Amniotic epithelial cell (primary cell): ENCODE data around the gene PTRHD1.
A peak's percentile ranks its signal among the peaks of the same experiment; 100 is the strongest.
"Not testable (repeated sequence)": the region's sequence is repeated elsewhere in the genome, so short reads cannot be mapped to it uniquely, and the experiment has no call there.

Experiments used
- DNase-seq: peaks from one replicate; pipeline ENCODE4 v3.0.0-alpha.2; 2010; ENCODE audit warnings: low read depth

PTRHD1 gene

DNA sequence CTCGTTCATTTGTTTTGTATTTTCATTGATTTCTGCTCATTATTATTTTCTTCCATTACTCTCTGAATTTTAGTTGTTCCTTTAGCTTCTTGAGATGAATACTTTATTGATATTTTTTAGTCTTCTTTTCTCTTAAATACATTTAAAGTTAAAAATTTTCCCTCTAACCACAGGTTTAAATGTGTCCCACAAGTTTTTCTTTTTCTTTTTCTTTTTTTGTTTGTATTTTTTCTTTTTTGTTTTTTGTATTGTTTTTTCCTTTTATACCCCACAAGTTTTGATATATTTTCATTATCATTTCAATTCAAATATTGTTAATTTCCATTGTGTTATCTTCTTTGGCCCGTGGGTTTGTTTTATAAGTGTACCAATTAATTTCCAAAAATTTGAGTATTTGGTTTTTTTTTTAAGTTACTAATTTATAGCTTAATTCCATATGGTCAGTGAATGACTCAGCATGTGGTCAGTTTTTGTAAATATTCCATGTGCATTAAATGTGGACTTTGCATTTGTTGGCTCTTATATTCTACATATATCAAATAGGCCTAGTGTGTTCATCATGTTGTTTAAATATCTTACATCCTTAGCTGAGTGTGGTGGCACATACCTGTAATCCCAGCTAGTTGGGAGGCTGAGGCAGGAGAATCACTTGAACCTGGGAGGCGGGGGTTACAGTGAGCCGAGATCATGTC, 16.3 kb upstream of the PTRHD1 start:
- DNase-seq = no peak

DNA sequence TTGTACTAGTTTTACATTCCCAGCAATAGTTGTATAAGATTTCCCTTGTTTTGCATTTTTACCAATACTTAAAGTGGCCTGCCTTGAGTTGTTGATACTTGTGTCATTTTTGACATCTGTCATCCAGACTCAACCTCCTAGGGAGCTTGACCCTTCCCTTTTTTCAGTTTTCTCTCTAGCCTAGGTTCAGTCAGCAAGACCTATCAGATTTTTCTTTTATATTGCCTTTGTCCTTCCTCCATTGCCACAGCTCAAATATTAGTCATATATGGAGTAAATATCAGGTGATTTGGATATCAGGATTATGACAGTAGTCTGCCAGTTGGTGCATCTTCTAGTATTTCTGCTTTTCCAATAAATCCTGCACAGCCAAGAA, 13.5 kb upstream of the PTRHD1 start:
- DNase-seq = no peak

DNA sequence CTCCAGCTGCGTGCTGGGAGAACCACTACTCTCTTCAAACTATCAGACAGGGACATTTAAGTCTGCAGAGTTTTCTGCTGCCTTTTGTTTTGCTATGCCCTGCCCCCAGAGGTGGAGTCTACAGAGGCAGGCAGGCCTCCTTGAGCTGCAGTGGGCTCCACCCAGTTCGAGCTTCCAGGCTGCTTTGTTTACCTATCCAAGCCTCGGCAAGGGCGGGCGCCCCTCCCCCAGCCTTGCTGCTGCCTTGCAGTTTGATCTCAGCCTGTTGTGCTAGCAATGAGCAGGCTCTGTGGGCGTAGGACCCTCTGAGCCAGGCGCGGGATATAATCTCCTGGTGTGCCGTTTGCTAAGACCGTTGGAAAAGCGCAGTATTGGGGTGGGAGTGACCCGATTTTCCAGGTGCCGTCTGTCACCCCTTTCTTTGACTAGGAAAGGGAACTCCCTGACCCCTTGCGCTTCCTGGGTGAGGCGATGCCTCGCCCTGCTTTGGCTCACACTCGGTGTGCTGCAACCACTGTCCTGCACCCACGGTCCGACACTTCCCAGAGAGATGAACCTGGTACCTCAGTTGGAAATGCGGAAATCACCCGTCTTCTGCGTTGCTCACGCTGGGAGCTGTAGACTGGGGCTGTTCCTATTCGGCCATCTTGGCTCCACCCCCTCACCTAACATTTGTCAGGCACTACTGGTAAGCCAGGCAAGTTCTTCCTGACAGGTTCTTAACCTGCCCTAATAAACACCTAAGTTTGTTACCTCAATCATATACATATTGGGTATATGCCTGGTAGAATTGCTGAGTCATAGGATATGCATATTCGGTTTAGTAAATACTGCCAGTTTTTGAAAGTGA, 12.8 kb upstream of the PTRHD1 start:
- DNase-seq = not testable (repeated sequence)

DNA sequence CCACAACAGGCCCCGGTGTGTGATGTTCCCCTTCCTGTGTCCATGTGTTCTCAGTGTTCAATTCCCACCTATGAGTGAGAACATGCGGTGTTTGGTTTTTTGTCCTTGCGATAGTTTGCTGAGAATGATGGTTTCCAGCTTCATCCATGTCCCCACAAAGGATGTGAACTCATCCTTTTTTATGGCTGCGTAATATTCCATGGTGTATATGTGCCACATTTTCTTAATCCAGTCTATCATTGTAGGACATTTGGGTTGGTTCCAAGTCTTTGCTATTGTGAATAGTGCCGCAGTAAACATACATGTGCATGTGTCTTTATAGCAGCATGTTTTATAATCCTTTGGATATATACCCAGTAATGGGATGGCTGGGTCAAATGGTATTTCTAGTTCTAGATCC, 7.3 kb upstream of the PTRHD1 start:
- not testable (repeated sequence) for DNase-seq

DNA sequence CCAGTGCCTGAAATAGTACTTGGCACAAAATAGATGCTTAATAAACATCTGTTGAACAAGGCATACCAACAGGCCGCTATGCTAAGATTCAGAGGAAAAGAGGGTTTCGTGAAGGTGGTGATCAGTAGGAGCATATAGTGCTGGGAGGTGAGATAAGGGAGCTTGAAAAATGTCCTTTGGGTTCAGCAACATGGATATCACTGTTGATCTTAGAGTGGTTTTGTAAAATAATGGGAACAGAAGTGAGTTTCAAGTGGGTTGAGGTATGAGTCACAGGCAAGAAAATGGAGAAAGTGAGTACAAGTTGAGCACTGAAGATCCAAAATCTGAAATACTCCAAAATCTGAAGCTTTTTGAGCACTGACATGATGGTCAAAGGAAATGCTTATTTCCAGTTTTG, 4.5 kb upstream of the PTRHD1 start:
- no peak for DNase-seq

DNA sequence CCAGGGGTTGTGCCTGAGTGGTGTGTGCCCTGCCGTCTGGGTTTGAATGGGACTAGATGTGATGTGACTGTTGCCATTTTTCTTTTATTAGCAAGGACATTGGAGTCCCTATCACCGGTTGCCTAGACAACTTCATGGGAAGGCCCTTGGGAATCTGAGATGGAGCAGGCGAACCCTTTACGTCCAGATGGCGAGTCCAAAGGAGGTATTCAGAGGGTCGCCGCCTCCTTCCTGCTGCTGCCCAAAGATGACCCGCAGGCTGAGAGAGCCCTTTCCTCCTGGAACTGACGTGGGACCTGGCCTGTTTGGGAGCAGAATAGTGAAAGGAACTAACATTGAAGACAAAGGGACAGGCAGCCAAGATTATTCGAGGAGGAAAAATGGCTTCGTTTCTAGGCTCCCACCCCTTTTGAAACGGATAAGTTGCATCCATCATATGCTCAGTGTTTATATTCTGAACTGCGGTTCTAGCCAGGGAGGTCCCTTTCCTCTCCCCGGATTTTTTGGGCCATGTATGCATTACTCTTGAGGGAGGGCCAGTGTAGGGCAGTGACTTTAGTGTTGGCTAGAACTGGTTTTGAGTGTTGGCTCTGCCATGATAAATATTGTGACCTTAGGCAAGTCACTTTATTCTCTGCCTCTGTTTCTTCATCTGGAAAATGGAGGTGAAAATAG, 707 bp upstream of the PTRHD1 start:
- DNase-seq = no peak

DNA sequence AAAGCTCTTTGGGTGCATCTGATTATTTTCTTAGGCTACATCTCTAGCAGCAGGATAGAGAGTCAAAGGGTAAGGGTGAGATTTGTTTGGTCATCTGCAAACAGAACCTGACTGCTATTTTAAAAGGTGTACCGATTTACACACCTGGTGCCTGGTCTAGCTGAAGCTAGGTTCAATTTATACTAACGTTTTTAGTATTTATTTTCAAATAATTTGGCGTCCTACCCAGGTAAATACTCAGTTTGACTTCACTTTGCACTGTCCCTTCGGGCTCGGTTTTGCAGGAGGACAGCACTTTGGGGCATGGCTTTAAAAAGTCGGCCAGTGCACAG, 683 bp downstream of the PTRHD1 start:
- DNase-seq = no peak

DNA sequence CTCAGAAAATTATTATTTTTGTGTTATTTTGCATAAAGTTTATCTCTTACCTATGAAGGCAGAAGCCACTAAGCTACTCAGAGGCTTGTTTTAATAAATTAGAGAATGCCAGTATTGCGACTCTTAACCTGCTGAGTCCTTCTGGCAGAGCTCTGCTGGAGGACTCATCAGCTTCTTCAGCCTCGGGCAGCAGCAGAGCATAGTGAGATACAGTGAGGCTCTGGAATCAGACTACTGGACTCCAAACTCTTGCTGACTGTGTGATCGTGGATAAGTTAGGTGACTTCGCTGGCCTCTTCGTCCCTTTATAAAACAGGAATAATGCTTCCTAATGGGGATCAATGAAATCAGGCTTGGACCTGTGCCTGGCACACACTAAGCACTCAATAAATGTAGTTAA, 1.7 kb downstream of the PTRHD1 start:
- DNase-seq = no peak

DNA sequence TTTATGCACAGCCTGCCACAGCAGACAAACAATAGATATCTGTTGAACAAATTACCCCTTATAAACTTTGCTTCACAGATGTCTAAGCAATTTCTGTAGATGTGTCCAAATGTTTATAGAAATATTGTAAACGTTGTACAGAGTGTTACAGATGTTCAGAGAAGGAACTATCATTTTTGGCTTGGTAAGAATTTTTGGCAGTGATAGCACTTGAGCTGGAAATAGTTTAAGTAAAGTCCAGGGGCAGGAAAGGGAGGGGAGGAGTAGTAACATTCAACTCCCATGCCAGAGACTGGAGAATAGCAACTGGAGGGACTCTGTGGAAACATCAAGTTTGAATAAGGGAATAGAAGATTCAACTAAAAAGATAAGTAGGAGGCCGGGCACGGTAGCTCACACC, 4.4 kb downstream of the PTRHD1 start:
- DNase-seq = no peak

DNA sequence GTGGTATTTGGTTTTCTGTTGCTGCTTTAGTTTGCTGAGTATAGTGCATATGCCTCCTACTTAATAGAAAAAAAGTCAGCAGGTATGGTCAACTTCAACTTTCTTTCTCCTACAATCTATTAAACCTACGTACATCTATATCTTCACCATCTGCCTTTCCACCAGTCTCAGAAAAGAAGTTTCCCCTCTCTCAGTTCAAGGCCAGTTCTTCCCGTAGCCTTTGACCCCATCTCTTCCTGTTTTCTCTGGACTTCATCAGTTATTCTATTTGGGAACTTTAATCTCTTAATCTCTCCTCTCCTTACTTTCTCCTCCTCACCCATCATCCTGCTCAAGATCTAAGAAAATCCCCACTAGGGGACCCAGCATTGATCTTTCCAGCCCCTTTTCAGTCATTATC, 5.7 kb downstream of the PTRHD1 start:
- no peak for DNase-seq

DNA sequence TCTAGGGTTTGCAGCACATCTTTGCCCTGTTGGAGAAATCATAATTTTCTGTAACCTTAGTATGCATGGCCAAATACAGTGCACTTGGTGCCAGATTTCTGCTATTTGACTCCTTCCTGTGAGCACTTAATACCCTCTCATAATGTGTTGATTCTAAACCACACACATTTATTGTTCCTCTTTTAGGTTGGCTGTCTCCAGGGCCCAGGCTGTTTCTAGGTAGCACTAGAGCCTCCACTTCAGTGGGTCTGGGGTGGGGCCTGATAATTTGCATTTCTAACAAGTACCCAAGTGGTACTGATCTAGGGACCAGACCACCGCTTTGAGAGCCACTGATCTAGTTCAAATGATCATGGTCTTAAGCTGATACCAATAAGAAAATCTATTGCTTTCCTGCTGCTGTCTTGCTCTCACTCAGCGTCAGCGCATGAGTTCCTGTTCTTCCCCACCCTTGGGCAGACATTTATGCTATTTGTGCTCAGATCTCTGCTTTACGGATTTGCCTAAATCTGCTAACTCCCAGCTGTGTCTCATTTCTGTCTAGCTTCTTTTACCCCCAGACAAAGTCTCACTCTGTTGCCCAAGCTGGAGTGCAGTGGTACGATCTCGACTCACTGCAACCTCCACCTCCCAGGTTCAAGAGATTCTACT, 7.4 kb downstream of the PTRHD1 start:
- no peak for DNase-seq

DNA sequence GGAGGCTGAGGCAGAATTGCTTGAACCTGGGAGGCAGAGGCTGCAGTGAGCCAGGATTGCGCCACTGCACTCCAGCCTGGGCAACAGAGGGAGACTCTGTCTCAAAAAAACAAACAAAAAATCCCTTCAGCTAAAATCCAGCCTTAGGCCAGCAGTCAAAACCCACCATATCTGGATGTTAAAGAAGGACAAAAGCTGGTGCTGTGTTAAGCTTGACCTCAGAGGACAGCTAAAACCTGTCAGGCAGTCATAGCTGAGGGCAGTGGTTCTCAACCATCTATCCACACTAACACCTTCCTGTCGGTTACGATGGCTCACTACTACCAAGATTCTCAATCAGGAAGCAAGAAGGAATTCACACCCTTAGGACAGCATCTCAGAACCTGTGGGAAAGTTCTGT, 9.6 kb downstream of the PTRHD1 start:
- no peak for DNase-seq

DNA sequence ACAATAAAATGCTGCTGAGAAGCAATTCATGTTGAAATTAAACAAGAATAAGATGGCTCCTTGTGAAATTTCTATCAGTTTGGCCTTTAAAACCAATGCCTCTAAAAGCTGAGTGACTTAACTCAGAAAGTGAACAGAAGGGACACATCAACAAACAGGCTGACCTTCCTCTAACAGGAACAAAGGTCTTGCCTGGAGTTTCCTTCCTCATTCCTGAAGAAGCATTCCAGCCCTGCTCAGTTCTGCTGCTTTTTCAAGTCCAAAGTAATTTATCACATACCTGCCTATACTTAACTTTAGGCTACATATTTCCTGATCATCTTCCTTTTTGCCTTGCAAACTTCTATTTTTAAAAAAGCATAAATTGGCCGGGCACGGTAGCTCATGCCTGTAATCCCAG, 14.1 kb downstream of the PTRHD1 start:
- no peak for DNase-seq

DNA sequence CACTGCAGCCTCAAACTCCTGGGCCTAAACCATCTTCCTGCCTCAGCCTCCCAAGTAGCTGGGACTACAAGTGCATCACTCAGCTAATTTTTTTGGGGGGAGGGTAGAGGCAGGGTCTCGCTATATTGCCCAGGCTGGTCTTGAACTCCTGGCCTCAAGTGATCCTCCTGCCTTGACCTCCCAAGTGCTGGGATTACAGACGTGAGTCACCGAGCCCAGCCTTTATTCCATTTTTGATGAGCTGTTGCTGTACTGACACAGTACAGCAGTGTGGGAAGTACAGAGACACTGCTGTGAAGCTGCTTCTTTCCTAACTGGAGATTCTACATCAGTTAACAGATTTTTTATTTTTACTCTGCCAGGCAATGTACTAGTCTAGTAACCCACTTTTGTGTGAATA, 18.8 kb downstream of the PTRHD1 start:
- no peak for DNase-seq

DNA sequence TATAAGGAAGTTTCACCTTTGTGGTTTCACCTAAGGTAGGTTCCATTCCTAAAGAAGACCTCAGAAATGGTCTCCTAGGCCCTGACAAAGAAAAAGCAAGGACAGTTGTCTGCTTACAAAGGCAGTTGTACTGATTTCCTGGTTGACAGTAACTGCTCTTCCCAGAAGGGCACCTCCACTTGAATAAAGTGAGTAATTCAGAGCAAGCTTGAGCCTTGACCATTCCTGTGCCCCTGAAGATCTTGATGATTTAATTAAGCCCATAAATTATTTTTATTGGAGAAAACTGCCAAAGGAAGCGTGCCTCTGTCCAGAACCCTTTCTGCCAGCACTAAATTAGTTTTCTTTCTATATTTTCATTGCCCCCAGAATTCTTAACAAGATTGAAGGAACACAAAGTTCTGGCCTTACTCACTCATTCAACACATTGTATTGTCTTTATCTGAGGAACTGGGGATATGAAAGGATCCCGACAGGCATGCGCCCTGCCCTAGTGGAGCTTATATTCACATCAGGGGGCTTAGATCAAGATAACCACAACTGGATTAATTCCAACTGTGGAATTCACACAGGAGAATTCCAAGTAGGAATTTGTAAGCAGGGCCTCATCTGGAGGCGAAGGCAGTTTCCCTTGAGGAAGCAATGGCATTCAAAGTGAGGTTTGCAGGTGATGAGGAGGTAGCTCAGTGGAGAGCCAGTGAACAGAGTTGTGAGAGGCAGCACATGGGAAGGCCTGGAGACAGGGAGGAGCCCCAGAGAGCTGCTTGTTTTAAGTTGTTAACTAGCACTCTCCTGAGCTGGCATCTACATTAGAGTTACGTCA, 21.2 kb downstream of the PTRHD1 start:
- peak; percentile 42 for DNase-seq

DNA sequence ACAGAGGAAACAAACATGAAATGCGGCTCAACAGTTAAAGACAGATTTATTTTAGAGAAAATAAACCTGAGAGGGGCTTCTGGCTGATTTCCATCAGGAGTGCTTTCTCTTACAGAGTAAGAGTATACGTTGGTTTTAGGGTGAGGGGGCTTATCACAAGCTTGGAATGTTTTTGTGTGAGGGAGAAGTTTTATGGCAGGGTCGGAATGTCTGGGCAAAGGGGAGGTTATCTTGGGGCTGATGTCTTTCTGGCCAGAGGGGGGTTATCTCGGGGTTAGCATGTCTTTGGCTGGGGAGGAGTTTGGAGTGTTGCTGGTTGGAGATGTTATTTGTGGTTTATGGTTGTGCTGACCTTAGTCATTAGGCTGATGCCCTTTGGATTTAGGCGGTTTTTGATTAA, 22.1 kb downstream of the PTRHD1 start:
- DNase-seq = peak; percentile 28

DNA sequence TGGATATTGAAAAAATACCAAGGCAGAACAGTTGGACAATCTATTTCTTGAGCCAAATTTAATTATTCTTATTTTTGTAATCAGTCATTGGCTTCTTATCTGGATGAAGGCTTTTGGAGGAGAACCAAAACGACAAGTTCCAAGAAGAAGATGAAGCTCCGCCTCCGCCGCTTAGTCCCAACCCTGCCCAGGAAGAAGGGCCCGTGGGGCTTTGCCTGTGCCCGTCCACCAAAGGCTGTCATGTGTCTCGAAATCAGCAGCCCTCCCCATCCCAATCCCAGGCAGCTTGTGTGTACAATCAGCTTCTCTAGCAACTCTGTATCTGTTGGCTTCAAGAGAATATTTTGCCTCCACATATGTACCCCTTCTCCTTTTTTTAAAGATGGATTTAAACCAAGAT, 24.6 kb downstream of the PTRHD1 start:
- DNase-seq = no peak

DNA sequence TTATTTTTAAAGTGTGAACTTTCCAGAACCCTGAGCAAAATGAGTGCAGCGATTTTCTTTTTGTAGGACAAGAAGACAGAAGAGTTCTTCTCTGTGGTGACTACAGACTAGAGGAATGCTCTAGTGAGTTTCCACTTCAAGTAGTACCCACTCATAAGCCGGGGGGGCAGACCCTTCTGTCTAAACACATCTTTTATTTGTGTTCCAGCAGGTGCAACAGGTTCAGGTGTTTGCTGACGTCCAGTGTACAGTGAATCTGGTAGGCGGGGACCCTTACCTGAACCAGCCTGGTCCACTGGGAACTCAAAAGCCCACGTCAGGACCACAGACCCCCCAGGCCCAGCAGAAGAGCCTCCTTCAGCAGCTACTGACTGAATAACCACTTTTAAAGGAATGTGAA, 25.2 kb downstream of the PTRHD1 start:
- no peak for DNase-seq

DNA sequence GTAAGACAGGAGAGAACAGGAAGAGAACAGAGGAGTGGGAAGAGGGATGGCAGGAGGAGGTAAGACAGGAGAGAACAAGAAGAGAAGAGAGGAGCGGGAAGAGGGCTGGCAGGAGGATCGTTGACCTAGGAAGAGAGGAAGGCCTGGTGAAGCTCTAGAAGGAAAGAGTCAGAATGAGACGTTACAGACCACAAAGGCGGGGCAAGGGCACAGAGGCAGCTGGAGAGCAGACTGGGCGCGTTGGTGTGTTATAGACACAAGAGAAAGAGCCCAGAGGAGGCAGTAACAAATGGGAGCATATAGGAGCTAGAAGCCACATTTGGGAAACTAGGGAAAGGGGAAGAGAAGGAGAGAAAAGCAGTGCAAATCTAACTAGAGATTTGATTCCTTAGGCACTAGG, 26.6 kb downstream of the PTRHD1 start:
- no peak for DNase-seq

DNA sequence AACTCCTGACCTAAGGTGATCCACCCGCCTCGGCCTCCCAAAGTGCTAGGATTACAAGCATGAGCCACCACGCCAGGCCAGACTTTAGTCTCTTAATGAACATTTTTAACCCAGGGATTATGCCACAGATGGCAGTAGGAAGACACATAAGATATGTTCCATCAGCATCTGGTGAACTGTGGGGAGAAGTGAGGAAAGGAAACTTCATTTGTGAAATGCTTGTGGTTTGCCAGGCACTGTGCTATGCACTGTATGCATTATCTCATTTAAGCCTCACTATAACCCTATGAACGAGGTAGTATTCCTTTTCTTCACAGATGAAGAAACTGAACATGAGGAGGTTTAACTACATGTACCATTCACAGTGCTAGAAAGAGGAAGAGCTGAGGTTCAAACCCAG, 29.3 kb downstream of the PTRHD1 start:
- peak; percentile 9 for DNase-seq

DNA sequence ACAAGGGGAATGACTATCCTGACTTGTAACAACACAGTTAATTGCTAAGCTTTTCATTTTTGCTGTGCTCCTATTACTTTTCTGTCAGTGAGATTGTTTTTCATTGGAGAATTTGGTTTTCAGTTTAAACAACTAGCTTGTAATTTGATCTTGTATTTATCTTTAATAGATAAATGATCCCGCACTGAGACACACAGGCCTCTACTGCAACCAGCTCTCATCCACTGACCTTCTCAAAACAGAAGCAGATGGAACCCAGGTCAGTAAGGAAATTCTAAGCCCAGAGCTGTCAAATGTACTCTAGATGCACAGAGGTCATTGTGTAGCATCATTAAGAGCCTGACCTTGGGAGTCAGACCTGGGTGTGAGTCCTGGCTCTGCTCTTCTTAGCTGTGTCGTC, 30.7 kb downstream of the PTRHD1 start:
- no peak for DNase-seq

DNA sequence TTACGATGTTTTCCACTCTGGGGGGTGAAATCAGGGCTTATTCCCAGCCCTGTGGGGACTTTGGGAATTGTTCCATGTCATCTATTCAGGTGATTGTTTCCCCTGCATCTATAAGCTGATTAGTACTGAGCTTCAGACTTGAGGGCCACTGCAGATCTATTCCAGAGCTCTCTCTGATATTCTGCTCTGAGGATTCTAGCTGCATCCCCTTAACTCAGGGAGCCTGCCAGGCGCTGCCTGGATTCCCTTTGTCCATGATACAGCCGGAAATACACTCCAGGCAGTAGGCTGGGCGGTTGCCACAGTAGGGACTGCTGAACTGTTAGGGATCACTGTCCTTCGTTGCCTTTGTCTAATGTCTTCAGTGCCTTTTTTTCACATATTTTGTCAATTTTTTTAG, 31.3 kb downstream of the PTRHD1 start:
- DNase-seq = no peak
